Measurements from ENCODE around the gene LMNTD2.
"Not testable (repeated sequence)": the region's sequence is repeated elsewhere in the genome, so short reads cannot be mapped to it uniquely, and the experiment has no call there.

The LMNTD2 gene

DNA sequence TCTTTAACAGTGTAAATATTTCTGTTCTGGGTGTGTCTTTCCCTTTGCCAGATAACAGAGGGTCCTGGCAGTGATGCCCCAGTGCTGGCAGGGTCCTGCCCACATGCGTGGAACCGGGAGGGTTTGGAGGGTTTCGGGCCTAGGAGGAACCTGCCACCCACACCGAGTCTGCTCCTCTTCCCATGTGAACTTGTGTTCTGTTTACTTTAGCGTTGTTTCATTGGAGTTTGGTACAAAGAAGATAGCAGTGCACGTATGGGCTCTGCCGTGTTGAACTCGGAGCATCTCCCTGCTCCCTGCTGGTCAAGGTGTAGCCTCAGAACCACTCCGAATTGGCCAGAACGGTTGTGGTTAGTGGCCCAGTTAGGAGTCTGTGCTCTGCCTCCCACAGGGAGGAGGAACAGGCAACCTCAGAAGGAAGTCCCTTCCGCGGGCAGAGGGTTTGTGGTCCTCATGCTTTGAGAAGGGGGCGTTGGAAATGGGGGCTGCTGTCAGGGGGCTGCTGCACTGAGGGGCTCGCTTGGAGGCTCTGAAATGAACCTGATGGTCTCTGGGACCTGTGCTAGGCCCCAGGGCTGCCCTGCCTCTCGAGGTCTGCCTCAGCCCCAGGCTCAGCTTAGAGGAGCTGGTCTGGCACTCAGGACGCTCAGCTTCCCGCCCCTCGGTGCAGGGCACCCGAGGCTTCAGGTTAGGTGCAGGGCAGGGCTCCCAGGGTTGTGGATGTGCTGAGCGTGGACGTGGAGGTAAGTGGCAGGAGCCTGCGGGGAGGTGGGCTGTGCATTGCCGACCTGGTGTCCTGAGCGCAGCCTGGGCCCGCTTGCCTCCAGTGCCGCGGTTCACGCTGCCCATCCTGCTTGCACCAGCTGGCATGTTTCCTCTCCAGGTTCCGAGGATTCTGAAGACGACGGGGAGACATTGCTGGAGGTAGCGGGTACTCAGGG lies 26.1 kb upstream of the LMNTD2 start:
- DNase-seq, result no peak

DNA sequence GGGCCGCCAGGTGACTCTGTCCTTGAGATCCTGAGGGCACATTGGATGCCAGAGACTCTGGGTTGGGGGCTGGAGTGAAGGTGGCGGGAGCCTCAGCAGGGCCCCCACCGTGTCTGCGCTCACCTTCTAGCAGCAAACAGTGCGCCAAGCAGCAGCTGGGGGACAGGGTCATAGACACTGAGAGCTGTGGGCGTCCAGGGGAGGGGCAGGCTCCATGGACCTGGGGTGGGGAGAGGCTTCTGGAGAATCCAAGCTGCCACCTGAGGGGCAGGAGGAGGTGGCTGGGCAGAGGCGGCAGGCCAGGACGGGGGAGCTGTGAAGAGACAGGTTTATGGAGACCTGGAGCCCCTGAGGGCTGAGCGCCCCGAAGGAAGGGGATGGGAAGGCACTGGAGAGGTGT lies 23.7 kb upstream of the LMNTD2 start:
- DNase-seq, result no peak

DNA sequence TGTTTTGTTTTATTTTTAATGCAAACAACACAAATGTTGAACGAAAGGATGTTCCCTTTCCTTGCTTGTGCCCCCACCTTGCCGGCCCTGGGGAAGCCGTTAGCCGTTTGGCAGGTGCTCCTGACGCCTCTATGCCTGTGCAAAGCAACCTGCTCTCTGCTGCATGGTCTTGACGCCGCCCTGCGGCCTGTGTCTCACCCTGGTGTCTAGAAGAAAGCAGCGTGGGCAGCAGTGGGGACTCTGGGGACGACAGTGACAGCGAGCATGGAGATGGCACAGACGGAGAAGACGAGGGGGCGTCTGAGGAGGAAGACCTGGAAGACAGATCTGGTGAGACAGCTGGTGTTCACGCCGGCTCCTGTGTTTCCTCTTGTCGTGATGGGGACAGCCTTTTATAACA lies 21.2 kb upstream of the LMNTD2 start:
- DNase-seq, result no peak

DNA sequence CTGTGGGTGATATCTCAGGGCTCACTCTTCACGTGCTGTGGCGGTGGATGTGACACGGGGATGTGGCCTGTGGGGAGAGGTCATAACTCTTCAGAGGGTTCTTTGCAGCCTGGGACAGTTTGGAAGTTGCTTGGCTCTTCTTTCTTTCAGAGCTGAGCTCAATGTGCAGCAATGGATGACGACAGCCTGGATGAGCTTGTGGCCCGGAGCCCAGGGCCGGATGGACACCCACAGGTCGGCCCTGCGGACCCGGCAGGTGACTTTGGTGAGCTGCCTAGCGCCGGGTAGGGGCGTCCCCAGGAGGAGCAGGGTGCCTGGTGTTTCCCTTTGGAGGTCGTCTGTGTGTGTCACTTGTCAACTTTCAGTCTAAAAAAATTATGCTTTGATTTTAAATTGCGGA lies 20.8 kb upstream of the LMNTD2 start:
- no peak for DNase-seq

DNA sequence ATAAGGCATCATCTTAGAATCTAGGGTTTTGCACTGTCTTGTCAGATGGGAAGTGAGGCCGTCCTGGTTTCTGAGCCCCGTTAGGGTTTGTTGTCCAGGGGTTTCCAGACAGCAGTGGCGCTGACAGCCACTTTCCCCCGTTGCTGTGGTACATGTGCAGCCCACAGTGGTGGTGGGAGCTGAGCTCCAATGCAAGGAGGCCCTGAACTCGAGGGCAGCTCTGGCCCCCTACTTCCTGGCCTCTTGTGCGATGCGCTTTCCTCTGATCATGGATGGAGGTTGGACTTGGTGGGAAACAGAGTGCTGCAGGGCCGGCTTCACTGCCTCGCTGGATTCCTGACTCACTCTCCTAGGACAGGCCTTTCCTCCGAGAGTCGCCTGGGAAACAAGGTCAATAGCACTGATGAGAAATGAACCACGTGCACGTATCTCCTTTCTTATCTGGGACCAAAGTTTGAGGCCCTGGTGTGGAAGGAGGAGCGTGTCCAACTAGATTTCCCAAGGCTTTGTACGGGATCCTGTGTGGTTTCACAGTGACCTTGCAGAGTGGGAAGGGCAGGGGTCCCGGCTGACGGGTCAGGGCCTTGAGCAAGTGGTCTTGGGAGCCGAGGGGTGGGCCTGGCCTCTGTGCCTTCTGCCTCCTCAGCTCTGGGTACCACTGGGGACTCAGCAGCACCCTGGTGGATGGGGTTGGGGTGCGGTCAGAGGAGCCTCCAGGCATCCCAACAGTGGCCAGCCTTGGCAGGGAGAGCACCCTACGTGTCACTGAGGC lies 19.5 kb upstream of the LMNTD2 start:
- DNase-seq, result no peak

DNA sequence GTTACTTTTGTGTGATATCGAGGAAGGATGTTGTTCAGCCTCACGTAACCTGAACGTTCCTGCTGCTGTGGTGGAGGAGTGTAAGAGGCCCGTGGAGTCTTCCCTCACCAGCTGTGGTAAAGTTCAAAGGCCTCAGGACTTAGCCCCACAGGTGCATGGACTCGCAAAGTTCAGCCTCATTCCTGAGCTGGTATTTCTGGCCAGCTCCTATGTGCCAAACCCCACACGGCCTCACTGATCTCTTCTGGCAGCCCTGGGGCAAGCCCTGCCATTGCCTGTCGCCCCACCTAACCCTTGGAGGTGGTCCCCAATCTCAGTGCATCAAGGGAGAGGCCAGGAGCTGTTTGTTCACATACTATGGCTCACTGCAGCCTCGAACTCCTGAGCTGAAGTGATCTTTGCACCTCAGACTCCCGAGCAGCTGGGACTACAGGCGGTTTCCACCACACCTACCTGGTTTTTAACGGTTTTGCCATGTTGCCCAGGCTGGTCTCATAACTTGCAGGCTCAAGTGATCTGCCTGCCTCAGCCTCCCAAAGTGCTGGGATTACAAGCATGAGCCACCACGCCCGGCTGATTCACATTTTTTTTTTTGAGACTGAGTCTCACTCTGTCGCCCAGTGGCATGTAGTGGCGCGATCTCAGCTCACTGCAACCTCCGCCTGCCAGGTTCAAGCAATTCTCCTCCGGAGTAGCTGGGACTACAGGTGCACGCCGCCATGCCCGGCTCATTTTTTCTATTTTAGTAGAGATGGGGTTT lies 17.9 kb upstream of the LMNTD2 start:
- no peak for DNase-seq

DNA sequence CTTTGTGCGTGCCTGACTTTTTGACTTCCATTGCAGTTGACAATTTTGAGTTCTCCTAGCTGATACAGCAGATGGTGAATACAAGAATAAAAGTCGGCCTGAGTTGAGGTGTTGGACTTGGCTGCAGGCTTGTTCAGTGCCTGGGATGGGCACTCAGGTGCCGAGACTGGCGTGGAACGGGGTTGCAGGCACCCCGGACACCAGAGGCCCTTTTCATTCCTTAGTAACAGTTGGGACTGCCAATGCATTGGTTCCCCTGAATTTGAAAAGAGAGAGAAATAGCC lies 17.0 kb upstream of the LMNTD2 start:
- no peak for DNase-seq

DNA sequence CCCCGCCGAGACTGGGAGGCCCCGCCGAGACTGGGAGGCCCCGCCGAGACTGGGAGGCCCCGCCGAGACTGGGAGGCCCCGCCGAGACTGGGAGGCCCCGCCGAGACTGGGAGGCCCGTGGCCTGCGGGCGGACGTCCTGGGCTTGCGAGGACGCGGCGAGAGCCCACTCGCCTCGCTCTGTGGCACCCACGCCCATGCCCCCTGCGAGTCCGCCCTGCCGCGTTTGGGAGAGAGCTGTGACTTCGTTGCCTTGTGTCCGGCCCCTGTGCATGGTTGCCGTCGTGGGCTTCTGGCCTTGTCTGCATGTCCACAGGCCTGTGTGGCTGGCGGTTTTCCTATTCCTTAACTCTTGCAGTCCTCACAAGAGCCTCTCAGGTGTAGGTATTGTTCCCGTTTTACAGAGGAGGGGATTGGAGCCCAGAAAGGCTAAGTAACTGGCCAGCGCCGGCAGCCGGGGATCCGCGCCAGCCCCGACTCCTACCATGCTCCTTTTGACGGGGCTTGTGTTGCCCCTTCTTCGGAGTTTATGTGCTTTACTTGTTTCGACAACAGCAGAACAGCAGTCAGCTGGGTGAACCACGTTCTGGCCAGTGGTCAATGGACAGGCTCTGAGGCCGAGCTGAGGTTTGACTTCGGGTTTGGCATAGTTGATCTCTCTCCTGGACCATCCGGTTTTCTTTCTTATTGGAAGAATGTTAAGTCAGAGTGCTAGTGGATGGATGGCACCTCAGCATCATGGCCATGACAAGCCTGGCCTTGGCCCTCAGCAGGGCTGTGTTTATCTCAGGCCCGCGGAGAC lies 16.5 kb upstream of the LMNTD2 start:
- no peak for DNase-seq

DNA sequence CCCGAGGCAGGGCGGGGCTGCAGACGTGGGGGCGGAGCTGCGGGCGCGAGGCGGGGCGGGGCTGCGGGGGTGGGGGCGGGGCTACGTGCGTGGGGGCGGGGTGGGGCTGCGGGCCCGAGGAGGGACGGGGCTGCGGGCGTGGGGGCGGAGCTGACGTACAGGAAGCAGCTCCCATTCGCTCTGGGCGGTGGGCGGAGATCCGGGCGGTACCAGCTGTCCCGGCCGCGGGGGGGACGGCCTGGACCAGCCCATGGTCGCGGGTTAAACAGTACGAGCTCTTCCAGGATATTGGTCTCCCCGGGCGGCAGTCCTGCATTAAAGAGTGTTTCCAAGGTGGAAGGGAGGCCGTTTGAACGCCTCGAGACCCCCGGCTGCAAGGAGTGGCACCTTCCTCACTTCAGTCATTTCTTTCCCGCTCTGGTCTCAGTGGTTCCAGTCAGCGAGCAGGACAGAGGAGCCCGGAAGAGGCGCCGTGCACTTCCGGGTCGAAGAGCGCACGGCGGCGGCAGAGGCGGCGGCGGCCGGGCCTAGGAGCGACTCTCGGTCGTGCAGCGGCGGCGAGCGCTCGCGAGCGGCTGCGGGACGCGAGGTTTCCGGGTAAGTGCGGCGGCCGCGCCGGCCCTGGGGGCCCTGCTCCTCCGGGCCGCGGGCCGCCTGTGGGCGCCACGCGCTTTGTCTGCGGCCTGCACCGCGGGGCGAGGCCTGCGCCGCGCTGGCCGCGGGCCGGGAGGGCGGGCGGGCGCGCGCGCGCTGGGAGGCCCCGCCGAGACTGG lies 15.6 kb upstream of the LMNTD2 start, which contains the start of gene PHRF1:
Gene PHRF1, plus strand, starts transcription at position 475 of the 773 bp plus-strand sequence. CDS start 5,043 bp downstream, outside the sequence.
- peak; percentile 85 for DNase-seq

DNA sequence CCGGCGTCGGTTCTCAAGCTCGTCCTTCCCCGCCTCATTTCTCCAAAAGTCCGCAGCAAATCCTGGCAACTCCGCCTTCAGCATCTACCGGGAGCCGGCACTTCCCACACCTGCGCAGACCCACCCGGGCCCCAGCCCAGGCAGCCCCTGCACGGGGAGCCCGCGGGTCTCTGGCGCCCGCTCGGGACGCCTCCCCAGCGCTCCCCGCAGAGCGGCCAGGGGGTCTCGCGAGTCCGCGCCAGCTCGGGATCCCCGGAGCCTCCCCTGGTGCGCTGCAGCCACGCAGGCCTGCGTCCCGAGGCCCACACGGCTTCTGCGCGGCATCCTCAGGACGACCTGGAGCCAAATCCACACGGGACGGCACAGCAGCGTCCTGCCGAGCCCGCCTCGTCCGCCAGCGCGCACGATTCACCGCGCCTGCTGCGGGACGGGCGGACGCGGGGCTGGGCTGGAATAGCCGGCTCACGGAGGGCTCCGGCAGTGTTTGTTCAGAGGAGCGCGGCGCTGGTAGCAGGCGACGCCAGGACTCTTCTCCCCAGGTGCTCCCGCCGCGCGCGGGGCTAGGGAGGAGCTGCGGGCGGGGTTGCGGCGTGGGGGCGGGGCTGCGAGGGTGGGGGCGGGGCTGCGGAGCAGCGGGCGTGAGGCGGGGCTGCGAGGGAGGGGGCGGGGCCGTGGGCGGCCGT lies 14.9 kb upstream of the LMNTD2 start:
- DNase-seq, result no peak

DNA sequence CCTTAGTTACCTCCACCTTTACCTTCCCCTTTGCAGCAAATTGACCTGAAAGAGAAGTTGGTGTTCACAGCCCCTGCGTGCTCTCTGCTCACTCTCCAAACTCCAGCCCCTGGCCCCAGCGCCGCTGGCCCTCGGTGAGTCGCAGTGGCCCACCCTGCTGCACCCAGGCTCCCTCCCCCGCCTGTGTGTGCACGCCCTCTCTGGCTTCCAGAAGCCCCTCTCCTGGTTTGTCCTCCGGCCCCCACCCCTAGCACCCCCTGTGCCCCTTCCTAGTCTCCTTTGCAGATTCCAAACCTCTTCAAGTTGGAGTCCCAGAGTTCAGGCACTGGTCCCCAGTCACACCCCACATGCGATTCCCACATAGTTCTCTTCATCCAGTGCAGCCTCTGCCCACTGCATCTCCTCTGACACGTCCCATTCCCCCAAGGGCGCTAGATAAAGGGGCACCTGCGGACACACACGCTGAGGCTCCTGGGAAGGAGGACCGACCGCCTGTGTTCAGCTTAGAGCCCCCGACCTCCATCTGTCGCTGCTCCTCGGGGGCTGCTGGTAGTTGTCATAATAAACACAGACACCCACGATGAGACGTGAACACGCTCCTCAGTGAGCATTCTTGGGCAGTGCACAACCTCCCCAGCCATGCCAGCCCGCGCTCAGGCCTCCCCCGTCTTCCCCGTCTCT lies 14.2 kb upstream of the LMNTD2 start:
- DNase-seq, result no peak

DNA sequence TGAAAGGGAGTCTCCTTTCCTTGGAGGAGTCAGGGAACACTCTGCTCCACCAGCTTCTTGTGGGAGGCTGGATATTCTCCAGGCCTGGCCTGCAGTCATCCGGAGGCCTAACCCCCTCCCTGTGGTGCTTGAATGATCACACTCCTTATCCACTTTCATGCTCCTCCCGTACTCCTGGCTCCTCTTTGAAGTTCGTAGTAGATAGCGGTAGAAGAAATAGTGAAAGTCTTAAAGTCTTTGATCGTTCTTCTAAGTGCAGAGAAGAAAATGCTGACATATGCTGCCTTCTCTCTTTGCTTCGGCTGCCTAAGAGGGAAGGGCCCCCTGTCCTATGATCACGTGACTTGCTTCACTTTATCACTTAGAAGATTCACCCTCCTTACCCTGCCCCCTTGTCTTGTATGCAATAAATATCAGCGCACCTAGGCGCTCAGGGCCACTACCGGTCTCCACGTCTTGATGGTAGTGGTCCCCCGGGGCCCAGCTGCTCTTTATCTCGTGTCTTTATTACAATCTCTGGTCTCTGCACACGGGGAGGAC lies 13.6 kb upstream of the LMNTD2 start:
- not testable (repeated sequence) for DNase-seq

DNA sequence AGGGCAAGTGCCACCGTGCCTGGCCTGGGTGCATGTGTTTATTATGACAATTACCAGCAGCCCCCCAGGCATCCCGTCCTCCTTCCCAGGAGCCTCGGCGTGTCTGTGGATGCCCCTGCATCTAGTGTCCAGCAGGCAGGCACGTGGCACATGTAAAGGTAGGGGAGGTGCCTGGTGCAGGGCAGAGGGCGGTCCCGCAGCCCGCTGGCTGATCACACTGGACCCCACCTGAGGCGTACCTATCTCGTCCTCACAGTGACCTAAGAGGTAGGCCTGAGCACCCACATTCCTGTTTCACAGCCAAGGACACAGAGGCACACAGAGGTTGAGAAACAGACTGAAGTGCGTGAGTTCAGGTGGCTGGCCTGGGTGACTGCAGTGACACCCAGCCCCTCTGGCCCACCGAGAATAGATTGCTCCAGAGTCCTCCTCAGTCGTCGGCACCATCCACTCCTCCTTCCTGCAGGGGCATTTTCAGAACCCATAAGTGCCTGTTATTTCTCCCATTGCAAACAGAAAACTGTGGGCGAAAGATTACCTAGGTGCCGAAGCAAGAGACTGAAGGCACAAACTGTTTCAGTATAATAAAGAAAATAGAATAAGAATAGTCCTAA lies 12.7 kb upstream of the LMNTD2 start:
- no peak for DNase-seq

DNA sequence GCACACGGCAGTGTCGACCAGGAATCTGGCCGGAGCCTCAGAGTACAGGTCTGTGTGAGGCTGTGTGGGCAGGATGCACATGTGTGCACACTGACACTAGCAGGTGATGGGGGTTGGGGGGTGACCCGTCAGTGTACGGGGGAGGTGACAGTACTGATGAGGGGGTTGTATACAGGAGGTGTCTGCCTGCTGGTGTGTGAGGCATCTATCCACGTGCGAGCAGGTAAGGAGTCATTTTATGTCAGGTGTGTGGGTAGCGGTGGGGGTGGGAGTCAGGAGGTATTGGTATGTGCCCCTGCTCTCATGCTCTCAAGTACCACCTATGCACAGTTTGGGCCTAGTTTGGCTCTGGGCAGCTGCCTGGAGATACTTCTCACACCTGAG lies 11.3 kb upstream of the LMNTD2 start:
- DNase-seq, result no peak

DNA sequence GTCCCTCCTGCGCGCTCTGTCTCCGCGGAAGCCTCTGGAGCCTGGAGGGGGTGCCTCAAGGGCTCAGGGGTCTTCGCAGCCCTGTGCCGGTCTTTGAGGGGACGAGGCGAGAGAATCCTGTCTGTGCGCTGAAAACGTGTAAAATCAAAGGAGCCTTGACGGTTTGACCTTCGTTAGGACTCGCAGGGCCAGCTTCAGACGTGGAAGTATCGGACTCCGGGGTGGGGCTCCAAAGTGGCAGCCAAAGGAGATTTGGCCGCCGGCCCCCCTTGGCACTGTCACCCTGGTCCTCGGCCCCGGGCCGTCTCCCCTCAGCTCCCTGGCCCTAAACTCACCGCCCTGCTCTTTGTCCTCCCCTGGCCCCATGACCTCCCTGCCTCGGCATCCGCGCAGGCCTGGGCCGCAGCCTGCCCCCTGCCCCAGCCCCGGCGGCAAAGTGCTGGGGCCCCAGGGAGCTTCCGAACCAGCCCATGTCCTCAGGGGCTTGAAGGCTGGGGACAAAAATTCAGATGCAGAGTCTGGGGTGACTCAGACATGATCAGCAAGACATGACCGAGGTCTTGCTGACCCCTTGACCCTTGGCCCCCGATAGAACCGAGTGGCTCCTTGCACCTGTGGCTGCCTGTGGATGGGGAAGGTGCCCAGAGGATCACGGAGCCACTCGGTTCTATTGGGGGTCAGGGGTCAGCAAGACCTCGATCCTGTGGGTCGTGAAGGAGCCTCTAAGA lies 8.8 kb upstream of the LMNTD2 start:
- no peak for DNase-seq

DNA sequence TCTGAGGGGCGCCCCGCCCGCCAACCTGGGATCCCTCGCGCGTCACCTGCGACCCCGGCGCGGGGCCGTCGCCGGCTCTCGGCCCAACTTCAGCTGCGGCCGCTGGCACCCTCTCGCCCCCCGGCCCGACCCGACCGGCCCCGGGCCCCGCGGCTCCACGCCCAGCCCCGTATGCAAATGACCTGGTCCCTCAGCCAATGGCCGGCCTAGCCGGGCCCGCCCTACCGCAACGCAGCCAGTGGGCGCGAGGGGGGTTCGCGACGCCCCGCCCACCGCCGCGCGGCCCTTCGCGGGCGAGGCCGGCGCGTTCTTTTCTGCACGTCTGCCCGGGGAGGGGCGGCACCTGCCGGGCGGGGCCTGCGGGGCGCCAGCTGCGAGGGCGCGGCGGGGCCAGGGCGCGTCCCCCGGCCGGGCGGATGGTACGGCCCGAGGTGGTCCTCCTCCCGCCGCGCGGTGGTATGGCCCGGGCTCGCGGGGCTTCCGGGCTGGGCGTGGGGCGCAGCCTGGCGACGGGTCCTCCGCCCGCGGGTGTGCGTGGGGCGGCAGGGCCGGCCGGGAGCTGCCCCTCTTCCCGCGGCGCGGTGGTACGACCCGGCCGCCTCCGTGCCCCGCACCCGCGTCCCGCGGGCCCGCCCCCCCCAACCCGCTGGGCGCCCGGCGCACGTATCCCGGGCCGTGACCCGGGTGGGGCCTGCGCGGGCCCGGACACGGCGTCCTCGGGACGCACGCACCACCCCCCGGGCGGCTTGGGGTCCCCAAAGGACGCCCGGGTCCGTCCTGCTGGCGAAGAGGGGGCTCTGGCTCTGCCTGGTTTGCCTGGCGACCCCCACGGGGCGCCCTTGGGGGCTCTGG lies 8.0 kb upstream of the LMNTD2 start:
- DNase-seq, result peak; percentile 85

DNA sequence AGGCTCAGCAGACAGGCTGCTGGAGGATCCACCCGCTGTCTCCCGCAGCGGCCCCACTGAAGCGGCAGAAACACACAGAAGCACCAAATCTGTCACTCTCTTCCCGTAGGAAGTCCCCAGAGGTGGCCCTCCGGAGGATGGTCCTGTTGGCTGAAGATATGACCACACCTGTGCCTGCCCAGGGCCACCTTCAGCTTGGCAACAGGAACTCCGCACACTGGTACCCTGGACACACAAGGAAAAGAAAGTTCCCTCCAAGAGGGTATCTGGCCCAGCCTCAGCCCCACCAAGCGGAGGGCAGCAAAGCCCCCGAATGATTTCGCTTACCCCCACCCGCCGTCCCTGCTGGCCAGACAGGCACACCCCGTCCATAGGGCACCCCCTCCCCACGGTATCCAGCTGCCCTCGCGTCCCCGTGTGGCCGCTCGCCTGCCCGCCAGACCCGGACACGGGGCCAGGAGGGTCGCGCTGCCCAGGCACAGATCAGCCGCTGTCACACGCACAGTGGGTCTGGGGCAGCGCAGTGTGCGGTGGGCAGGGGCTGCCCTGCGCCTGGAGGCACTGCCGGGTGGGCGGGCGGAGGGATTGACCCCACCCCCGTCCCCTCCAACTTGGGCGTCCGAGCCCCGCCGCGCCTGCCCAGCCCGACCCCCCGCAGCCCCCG lies 7.2 kb upstream of the LMNTD2 start:
- no peak for DNase-seq

Data from amniotic stem cell (primary cell).